Panc1 (cell line): ENCODE data around the gene SMAD5.

Experiments
- POLR2AphosphoS5 ChIP-seq: IDR thresholded peaks from 2 replicates; pipeline ENCODE4 v1.6.1; 2012; ENCODE audit warnings: mild to moderate bottlenecking, low read depth, low read length, moderate library complexity
- SIN3A ChIP-seq: IDR thresholded peaks from 2 replicates; pipeline ENCODE4 v1.6.1; 2012; ENCODE audit warnings: low read depth, mild to moderate bottlenecking, low read length, moderate library complexity, borderline replicate concordance; ENCODE audit not compliant: insufficient read depth
- TF ChIP-seq, protein P1 (sequence below): fragments of 450-650 bp; IDR thresholded peaks from 2 replicates; pipeline ENCODE4 v1.5.1; 2017; ENCODE audit warnings: mild to moderate bottlenecking
- TF ChIP-seq, protein P2 (sequence below), 2 experiments: IDR thresholded peaks; 2 replicates each; pipeline ENCODE4 v1.6.1; 2011 to 2012; ENCODE audit warnings: low read depth in 2 of 2, control low read depth in 1 of 2, low read length in 1 of 2, mild to moderate bottlenecking in 1 of 2, moderate library complexity in 1 of 2; ENCODE audit not compliant: insufficient read depth in 1 of 2

DNA sequence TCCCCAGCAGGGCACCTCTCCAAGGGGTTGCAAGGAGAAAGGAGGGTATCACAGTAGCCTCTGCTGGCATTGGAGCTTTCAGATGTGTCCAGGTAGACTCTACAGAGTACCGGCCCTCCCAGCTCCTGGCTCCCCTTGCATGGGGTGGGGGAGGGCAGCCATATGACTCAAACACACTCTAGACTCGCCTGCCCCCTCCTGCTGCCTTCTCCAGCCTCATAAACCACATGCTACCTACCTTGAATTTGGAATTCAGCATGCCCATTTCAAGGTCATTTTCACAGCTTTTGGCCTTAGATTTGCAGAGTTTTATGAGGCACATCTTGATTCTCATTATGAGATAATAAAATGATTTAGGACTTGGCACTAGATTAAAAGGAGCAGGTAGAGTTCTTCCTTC, 93.2 kb downstream of the SMAD5 start:
- TF ChIP-seq, protein P1, sequence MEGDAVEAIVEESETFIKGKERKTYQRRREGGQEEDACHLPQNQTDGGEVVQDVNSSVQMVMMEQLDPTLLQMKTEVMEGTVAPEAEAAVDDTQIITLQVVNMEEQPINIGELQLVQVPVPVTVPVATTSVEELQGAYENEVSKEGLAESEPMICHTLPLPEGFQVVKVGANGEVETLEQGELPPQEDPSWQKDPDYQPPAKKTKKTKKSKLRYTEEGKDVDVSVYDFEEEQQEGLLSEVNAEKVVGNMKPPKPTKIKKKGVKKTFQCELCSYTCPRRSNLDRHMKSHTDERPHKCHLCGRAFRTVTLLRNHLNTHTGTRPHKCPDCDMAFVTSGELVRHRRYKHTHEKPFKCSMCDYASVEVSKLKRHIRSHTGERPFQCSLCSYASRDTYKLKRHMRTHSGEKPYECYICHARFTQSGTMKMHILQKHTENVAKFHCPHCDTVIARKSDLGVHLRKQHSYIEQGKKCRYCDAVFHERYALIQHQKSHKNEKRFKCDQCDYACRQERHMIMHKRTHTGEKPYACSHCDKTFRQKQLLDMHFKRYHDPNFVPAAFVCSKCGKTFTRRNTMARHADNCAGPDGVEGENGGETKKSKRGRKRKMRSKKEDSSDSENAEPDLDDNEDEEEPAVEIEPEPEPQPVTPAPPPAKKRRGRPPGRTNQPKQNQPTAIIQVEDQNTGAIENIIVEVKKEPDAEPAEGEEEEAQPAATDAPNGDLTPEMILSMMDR: no peak
- TF ChIP-seq SIN3A (no peak), POLR2AphosphoS5 (no peak)
- TF ChIP-seq, protein P2, sequence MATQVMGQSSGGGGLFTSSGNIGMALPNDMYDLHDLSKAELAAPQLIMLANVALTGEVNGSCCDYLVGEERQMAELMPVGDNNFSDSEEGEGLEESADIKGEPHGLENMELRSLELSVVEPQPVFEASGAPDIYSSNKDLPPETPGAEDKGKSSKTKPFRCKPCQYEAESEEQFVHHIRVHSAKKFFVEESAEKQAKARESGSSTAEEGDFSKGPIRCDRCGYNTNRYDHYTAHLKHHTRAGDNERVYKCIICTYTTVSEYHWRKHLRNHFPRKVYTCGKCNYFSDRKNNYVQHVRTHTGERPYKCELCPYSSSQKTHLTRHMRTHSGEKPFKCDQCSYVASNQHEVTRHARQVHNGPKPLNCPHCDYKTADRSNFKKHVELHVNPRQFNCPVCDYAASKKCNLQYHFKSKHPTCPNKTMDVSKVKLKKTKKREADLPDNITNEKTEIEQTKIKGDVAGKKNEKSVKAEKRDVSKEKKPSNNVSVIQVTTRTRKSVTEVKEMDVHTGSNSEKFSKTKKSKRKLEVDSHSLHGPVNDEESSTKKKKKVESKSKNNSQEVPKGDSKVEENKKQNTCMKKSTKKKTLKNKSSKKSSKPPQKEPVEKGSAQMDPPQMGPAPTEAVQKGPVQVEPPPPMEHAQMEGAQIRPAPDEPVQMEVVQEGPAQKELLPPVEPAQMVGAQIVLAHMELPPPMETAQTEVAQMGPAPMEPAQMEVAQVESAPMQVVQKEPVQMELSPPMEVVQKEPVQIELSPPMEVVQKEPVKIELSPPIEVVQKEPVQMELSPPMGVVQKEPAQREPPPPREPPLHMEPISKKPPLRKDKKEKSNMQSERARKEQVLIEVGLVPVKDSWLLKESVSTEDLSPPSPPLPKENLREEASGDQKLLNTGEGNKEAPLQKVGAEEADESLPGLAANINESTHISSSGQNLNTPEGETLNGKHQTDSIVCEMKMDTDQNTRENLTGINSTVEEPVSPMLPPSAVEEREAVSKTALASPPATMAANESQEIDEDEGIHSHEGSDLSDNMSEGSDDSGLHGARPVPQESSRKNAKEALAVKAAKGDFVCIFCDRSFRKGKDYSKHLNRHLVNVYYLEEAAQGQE (IDR thresholded peaks at IDR 0.05; ENCODE audit: insufficient read depth in 1 of 2, low read depth in 2 of 2, low read length in 1 of 2): no peak
